Epithelial cell of esophagus (primary cell): ENCODE results near the gene GORASP1.

Source experiments
- DNase-seq: peaks from one replicate; pipeline ENCODE4 v3.0.0; 2010; ENCODE audit warnings: low read depth
- H3K4me3 ChIP-seq: 2 replicates; pipeline ENCODE4 v1.5.1; 2011; ENCODE audit warnings: mild to moderate bottlenecking, low read length, control low read depth
- TF ChIP-seq, protein P1 (sequence below): IDR thresholded peaks from 2 replicates; pipeline ENCODE4 v1.5.1; 2011; ENCODE audit warnings: low read depth, mild to moderate bottlenecking, low read length, control low read depth, inconsistent platforms; ENCODE audit not compliant: insufficient read depth; ENCODE audit errors: missing control alignments

The GORASP1 gene

GRCh38 chr3:39104961-39105686 lies 2.3 kb downstream of the GORASP1 start:
- no peak overlapping the region for H3K4me3 ChIP-seq
- TF ChIP-seq, protein P1, sequence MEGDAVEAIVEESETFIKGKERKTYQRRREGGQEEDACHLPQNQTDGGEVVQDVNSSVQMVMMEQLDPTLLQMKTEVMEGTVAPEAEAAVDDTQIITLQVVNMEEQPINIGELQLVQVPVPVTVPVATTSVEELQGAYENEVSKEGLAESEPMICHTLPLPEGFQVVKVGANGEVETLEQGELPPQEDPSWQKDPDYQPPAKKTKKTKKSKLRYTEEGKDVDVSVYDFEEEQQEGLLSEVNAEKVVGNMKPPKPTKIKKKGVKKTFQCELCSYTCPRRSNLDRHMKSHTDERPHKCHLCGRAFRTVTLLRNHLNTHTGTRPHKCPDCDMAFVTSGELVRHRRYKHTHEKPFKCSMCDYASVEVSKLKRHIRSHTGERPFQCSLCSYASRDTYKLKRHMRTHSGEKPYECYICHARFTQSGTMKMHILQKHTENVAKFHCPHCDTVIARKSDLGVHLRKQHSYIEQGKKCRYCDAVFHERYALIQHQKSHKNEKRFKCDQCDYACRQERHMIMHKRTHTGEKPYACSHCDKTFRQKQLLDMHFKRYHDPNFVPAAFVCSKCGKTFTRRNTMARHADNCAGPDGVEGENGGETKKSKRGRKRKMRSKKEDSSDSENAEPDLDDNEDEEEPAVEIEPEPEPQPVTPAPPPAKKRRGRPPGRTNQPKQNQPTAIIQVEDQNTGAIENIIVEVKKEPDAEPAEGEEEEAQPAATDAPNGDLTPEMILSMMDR: no peak
- no peak for DNase-seq

DNA sequence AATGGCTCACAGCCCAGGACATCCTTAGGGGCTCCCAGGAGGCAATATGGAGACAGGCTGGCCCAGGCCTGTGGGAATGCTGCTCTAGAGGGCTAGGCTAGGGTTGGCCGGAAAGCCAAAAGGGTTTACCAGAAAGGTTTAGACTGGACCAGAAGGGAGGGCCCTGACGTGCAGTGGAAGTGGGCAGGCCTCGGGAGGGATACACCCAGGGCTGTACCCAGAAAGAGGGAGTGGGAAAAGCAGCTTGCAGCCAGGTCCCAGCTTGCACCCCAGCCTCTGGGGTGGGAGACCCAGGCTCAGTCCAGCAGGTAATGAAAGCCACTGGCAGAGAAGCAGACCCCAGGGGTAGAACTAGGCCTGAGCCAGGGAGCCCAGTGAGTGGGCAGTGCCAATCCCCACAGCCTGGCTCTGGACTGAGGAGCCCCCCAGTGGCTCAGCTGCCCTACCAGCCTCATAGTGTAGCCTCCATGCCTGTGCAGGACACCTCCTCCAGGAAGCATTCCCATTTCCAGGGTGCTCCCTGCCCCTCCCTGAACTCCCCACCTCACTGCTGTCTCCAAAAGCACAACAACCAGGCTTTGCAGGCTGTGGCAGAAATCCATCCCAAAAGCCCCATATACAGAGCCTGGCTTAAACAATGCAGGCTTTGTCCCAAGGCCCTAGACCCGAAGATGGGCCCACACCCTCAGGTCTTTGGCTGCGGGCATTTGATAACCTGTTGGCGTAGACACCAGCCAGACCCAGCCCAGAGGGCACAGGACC lies 3.5 kb downstream of the GORASP1 start:
- DNase-seq: no peak
- H3K4me3 ChIP-seq: no peak overlapping the region
- TF ChIP-seq, protein P1: no peak

GRCh38 chr3:39103324-39103693 lies 4.1 kb downstream of the GORASP1 start:
- no peak overlapping the region for H3K4me3 ChIP-seq
- no peak for DNase-seq
- TF ChIP-seq, protein P1: no peak

DNA sequence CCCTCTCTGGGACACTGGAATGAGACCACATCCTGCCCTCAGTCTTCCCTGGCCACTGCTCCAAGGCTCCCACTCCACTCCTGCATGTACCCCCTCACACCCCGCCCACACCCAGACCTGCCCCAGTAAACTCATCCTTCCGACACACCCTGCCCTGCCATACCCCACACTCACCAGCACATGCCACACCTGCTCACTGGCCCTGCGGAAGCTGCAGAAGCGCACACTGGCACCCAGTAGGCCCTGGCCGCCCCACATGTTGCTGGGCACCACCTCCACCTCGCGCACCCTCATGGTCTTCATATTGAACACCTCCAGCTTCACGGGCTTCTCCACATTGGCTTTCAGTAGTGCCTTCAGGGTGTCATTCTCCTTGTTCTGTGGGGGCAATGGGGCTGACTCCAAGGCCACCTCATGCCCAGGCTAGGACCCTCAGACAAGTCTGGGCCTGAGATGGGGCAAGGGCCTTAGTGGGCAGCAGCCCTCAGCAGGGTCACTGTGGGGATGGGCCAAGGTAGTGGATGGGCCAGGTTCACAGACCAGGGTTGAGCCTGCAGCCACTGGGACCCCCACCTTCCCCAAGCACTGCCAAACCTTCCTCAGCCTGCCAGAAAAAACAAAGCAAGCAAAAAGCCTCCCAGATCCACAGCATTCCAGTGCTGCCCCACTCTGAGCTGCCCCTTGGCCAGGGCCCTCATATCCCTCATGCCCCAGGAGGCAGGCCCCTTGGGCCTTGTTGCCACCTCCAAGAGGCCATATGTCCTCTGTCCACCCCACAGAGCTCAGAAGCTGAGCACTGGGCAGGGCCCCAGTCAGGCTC lies 4.7 kb downstream of the GORASP1 start:
- no peak overlapping the region for H3K4me3 ChIP-seq
- DNase-seq: no peak
- TF ChIP-seq, protein P1: no peak

GRCh38 chr3:39101022-39101689 lies 6.3 kb downstream of the GORASP1 start:
- H3K4me3 ChIP-seq: no peak overlapping the region
- peak; percentile 54 for DNase-seq
- TF ChIP-seq, protein P1: peak; percentile 76

- TF ChIP-seq, protein P1: no peak
- DNase-seq: no peak
- H3K4me3 ChIP-seq: no peak overlapping the region
Measured at GRCh38 chr3:39100500-39100886, 6.9 kb downstream of the GORASP1 start.
